OCI-LY7 (cell line): ENCODE measurements around the gene SNX32.

Experiments used
- CTCF ChIP-seq: fragments of 200-600 bp; sonication (generic); conservative IDR thresholded peaks from 2 replicates; pipeline ENCODE4 v1.5.1; 2014; ENCODE audit warnings: mild to moderate bottlenecking, antibody characterized with exemption, low read length, moderate library complexity, mixed read lengths
- EZH2phosphoT487 ChIP-seq: fragments of 200-600 bp; sonication (generic); IDR thresholded peaks from 2 replicates; pipeline ENCODE4 v1.6.1; 2018; ENCODE audit warnings: low read depth, borderline replicate concordance, mild to moderate bottlenecking, mixed run types, antibody characterized with exemption, low read length, moderate library complexity, mixed read lengths

DNA sequence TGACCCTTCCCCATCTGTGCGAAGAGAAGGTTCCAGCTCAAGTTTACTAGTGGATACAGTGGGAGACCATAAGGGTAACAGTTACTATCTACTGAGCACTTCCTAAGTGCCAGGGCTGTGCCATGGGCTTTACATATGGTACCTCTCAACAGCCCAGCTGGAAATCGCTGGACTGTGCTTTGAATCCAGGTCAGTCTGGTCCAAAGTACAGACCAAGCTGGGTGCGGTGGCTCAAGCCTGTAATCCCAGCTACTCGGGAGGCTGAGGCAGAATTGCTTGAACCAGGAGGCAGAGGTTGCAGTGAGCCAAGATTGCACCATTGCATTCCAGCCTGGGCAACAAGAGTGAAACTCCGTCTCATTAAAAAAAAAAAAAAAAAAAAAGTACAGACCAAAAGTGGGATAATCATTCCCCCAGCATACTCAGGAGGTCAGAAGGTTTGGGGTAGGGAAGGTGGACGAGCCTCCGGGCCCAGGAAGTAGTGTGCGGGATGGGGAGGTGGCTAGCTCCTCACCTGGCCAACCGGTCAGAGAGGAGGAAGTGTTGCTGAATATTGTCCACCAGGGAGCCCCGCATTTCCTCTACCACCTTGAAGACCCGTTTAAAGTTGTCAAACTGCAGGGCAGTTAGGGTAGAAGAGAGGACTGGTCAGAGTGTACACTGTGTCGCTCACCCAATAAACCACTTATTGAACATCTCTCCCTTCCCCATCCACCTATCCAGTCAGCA, 52.2 kb downstream of the SNX32 start:
- TF ChIP-seq CTCF (no peak), EZH2phosphoT487 (no peak)
